ENCODE data around the gene CD74. TPM values are rescaled to one million over a fixed set of nuclear protein-coding genes. Genes with fewer than 3 reads are reported as not detected.
A peak's percentile ranks its signal among the peaks of the same experiment; 100 is the strongest.

The CD74 gene
- total RNA-seq, 1 donor from 2014 or later: 3.1 TPM

- TF ChIP-seq CTCF (IDR thresholded peaks at IDR 0.05; ENCODE audit: partially characterized antibody, unreplicated experiment): no peak
- DNase-seq: no peak
- Mint-ChIP-seq H3K4me3 (ENCODE audit: unreplicated experiment) (no peak overlapping the region), H3K36me3 (ENCODE audit: unreplicated experiment) (peaks cover under 1% of the 10 kb centered on the region), H3K9me3 (ENCODE audit: unreplicated experiment) (peaks cover 7% of the 10 kb centered on the region), H3K27ac (ENCODE audit: unreplicated experiment) (no peak overlapping the region), H3K27me3 (ENCODE audit: unreplicated experiment) (peaks cover 8% of the 10 kb centered on the region), H3K4me1 (ENCODE audit: low read depth, unreplicated experiment) (peaks cover 20% of the 10 kb centered on the region)
Observed at GRCh38 chr5:150451594-150451993, 38.9 kb upstream of the CD74 start.

- Mint-ChIP-seq H3K9me3 (ENCODE audit: unreplicated experiment) (peaks cover 8% of the 10 kb centered on the region), H3K27me3 (ENCODE audit: unreplicated experiment) (peaks cover 11% of the 10 kb centered on the region), H3K4me3 (ENCODE audit: unreplicated experiment) (peak within 1 kb of the TSS; percentile 92), H3K4me1 (ENCODE audit: low read depth, unreplicated experiment) (peaks cover 31% of the 10 kb centered on the region), H3K36me3 (ENCODE audit: unreplicated experiment) (peaks cover 6% of the 10 kb centered on the region), H3K27ac (ENCODE audit: unreplicated experiment) (peak within 1 kb of the TSS; percentile 100)
- peak; percentile 92 for TF ChIP-seq CTCF (IDR thresholded peaks at IDR 0.05; ENCODE audit: partially characterized antibody, unreplicated experiment)
- peak; percentile 93 for DNase-seq
Observed at GRCh38 chr5:150449517-150450339, 37.0 kb upstream of the CD74 start, which contains the start of gene RPS14. Gene RPS14, minus strand, starts transcription at chr5:150449739. Its CDS starts 2,006 bp downstream, at chr5:150447733.

- peaks cover 6% of the 10 kb centered on the region for H3K36me3 Mint-ChIP-seq (ENCODE audit: unreplicated experiment)
- peaks cover 8% of the 10 kb centered on the region for H3K9me3 Mint-ChIP-seq (ENCODE audit: unreplicated experiment)
- no peak for TF ChIP-seq CTCF (IDR thresholded peaks at IDR 0.05; ENCODE audit: partially characterized antibody, unreplicated experiment)
- peaks cover 32% of the 10 kb centered on the region for H3K4me1 Mint-ChIP-seq (ENCODE audit: low read depth, unreplicated experiment)
- DNase-seq: no peak
- peaks cover 11% of the 10 kb centered on the region for H3K27me3 Mint-ChIP-seq (ENCODE audit: unreplicated experiment)
- peak overlapping the region; percentile 100 for H3K27ac Mint-ChIP-seq (ENCODE audit: unreplicated experiment)
- peak overlapping the region; percentile 92 for H3K4me3 Mint-ChIP-seq (ENCODE audit: unreplicated experiment)
Observed at GRCh38 chr5:150448952-150449516, 36.3 kb upstream of the CD74 start.

GRCh38 chr5:150448334-150448733 lies 35.6 kb upstream of the CD74 start:
- Mint-ChIP-seq H3K27ac (ENCODE audit: unreplicated experiment) (peak overlapping the region; percentile 100), H3K4me1 (ENCODE audit: low read depth, unreplicated experiment) (peaks cover 32% of the 10 kb centered on the region), H3K4me3 (ENCODE audit: unreplicated experiment) (peak overlapping the region; percentile 92), H3K27me3 (ENCODE audit: unreplicated experiment) (peaks cover 11% of the 10 kb centered on the region), H3K36me3 (ENCODE audit: unreplicated experiment) (peaks cover 11% of the 10 kb centered on the region), H3K9me3 (ENCODE audit: unreplicated experiment) (peaks cover 9% of the 10 kb centered on the region)
- no peak for TF ChIP-seq CTCF (IDR thresholded peaks at IDR 0.05; ENCODE audit: partially characterized antibody, unreplicated experiment)
- no peak for DNase-seq

GRCh38 chr5:150447188-150447587 lies 34.5 kb upstream of the CD74 start:
- peak overlapping the region; percentile 54 for H3K27ac Mint-ChIP-seq (ENCODE audit: unreplicated experiment)
- H3K4me3 Mint-ChIP-seq (ENCODE audit: unreplicated experiment): peak overlapping the region; percentile 92
- H3K36me3 Mint-ChIP-seq (ENCODE audit: unreplicated experiment): peaks cover 12% of the 10 kb centered on the region
- no peak for DNase-seq
- peaks cover 32% of the 10 kb centered on the region for H3K4me1 Mint-ChIP-seq (ENCODE audit: low read depth, unreplicated experiment)
- peaks cover 11% of the 10 kb centered on the region for H3K27me3 Mint-ChIP-seq (ENCODE audit: unreplicated experiment)
- TF ChIP-seq CTCF (IDR thresholded peaks at IDR 0.05; ENCODE audit: partially characterized antibody, unreplicated experiment): no peak
- peaks cover 9% of the 10 kb centered on the region for H3K9me3 Mint-ChIP-seq (ENCODE audit: unreplicated experiment)

Measured in glutamatergic neuron (in vitro differentiated cells).